ENCODE results near the gene KCNMA1. TPM values are rescaled to one million over a fixed set of nuclear protein-coding genes. Genes with fewer than 3 reads are reported as not detected.

KCNMA1 gene
- total RNA-seq, 1 experiment from 2014 or later, result not detected

DNA sequence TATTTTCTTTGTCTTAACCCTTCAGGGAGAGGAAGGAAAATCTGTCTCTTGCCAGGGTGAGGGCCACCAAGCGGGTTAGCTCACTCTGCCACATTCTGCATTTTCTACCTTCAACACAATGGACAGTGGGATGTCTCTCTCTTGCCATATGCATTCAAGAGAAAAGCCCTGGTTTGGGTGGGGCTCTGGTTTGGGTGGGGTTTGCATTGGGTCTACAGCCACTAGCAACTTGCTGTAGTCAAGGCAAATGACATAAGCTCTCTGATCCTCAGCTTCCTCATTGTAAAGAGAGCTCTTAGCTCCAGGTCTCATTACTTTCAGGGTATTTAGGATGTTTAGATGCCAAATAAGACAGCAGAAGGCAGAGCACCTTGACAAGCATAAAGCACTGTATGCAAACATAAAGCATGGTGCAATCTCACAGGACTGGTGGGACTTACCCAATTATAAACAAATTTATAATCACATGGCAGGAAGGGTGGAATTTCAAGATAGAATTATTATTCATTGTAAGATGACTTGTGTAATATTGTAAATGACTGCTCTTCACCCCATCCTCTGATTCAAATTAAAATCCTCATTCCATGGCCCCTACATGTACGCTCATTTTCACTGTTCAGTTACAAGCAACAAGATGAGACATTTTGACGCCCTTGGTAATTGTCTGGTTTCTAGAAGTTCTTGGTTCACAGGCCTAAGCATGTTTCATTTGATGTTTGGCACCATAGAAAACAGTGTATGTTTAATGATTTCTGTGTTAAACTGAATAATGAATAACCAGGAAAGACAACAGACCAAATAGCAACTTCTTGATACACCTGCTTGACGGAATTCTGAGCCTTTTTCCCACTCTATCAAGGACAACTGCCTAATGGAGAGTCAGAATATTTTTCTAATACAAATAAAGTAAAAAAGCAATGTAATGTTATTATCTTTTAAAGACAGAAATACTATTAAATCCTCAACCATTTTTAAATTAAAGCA is 258.9 kb downstream of the KCNMA1 start:
- DNase-seq (ENCODE audit: low read depth, low spot score), result no peak
- in situ Hi-C loops (cut with HindIII; ENCODE audit: low pct_unique_long_range_greater_than_20kb, low sequenced_read_pairs), result no loop called here

- no peak for DNase-seq (ENCODE audit: low read depth, low spot score)
- in situ Hi-C loops (cut with HindIII; ENCODE audit: low pct_unique_long_range_greater_than_20kb, low sequenced_read_pairs), result no loop called here
Observed at GRCh38 chr10:77377678-77378352, 259.8 kb downstream of the KCNMA1 start.

GRCh38 chr10:77377034-77377433 is 260.6 kb downstream of the KCNMA1 start:
- in situ Hi-C loops (cut with HindIII; ENCODE audit: low pct_unique_long_range_greater_than_20kb, low sequenced_read_pairs), result no loop called here
- DNase-seq (ENCODE audit: low read depth, low spot score), result no peak

GRCh38 chr10:77374189-77374656 is 263.4 kb downstream of the KCNMA1 start:
- no peak for DNase-seq (ENCODE audit: low read depth, low spot score)
- in situ Hi-C loops (cut with HindIII; ENCODE audit: low pct_unique_long_range_greater_than_20kb, low sequenced_read_pairs), result no loop called here

DNA sequence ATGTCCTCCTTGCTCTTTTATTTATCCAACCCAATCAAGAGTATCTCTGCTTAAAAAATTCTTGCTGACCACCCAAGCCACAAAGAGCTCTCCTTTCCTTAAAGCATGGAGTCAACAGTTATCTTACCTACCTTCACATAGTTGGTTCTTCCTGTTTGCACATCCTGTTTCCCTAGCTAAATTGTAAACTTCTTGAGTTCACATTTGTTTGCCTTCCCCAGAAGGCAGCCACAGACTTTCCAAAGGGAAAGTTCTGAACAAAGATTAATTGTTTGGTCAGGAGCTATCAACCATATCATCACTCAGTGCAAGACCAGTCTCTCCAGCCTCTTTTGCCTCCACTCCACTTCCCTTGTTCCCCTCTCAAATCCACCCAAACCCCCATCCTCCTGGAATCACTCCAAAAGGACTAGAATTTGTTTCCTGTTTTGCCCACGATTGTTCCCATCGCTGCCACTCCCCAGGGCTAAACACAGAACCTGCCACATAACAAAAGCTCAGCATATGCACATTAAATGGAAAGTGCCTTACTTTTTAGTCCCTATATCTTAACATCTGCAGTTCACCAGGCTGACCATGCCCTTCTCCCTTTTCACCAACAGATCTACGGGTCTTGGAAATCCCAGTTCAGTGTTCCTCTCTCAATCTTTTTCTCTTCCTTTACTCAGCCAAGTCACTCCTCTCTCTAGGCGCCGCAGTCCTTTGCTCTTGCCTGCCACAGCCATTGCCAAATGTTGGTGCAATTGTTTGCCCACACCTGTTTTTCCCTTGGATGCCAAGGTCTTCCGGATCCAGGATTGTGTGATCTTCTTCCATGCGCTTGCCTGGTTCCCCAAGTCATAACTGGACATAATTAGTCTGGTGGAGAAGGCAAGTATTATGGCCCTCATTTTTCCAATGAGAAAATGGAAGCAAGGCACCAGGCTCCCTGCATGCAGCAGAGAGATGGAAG is 265.5 kb downstream of the KCNMA1 start:
- in situ Hi-C loops (cut with HindIII; ENCODE audit: low pct_unique_long_range_greater_than_20kb, low sequenced_read_pairs), result no loop called here
- DNase-seq (ENCODE audit: low read depth, low spot score), result no peak

GRCh38 chr10:77371421-77371820 is 266.2 kb downstream of the KCNMA1 start:
- in situ Hi-C loops (cut with HindIII; ENCODE audit: low pct_unique_long_range_greater_than_20kb, low sequenced_read_pairs), result no loop called here
- DNase-seq (ENCODE audit: low read depth, low spot score), result no peak

GRCh38 chr10:77368006-77368405 is 269.6 kb downstream of the KCNMA1 start:
- in situ Hi-C loops (cut with HindIII; ENCODE audit: low pct_unique_long_range_greater_than_20kb, low sequenced_read_pairs), result no loop called here
- no peak for DNase-seq (ENCODE audit: low read depth, low spot score)

DNA sequence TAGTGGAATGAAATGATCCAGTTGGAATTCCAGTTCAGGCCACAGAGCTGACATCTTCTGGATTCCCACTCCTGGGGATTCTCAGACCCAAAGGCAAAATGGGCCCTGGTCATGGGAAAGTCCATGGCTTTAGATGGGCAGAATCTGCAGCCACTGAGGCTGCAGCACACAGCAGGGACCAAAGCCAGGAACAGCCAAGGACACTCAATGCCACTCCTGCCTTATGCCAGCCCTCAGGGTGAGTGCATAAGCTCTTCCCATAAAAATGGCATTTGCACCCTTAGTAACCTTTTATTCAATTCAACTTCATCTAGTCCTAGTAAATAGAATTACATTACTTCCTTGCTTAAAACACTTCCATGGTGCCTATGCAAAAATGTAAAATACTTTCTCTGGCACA is 274.4 kb downstream of the KCNMA1 start:
- in situ Hi-C loops (cut with HindIII; ENCODE audit: low pct_unique_long_range_greater_than_20kb, low sequenced_read_pairs), result no loop called here
- DNase-seq (ENCODE audit: low read depth, low spot score), result no peak

DNA sequence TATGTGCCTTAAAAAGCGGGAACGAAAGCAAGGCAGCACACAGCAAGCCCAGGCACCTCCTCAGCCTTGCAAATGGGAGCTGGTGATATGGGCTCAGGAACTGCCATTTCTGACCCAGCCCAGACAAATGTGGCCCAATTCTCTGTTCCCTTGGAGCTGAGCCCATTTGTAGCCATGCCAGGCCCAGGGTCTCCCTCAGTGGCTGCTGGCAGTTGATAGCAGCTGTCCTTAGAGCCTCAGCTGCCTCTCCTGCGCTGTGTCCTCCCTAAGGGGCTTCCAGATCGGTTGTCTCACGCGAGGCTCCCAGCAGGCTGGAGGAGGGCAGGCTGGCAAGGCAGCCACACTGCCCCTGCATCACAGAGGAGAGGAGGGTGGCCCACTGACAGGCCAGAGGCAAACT is 275.8 kb downstream of the KCNMA1 start:
- in situ Hi-C loops (cut with HindIII; ENCODE audit: low pct_unique_long_range_greater_than_20kb, low sequenced_read_pairs), result no loop called here
- no peak for DNase-seq (ENCODE audit: low read depth, low spot score)

DNA sequence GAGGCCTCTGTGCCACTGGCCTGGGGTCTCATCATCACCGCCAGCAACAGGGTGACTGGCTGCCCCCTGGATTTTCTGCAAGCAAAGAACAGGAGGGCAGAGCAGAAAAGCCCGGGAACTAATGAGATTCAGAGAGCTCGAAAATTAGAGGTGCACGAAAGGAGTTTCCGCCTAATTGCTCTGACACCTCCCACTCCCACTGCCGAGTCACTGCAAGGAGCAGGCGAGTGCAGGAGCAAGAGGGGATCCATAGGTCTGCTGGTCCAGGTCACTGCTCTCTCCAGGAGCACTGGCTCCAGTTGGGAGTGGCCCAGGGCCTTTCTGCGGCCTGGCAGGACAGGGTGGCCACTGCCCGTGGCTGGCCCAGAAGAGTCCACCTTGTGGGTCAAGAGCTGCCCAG is 276.2 kb downstream of the KCNMA1 start:
- in situ Hi-C loops (cut with HindIII; ENCODE audit: low pct_unique_long_range_greater_than_20kb, low sequenced_read_pairs), result no loop called here
- DNase-seq (ENCODE audit: low read depth, low spot score), result no peak

DNA sequence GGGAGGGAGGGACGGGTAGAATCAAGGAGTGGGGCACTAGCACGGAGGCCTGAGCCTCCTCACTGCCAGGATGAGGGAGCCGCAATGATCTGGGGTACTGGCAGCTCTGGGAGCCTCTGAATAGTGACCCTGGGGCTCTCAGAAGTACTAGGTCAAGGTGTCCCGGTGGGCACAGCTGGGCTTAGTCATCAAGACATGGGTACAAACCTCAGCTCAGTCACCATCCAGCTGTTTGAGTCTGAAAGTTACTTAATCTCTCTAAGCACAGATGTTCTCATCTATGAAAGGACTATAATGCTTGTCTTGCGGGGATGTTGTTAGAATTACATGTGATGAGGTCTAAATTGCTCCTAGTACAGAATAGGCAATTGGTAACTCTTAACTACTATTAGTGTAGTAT is 276.8 kb downstream of the KCNMA1 start:
- in situ Hi-C loops (cut with HindIII; ENCODE audit: low pct_unique_long_range_greater_than_20kb, low sequenced_read_pairs), result no loop called here
- DNase-seq (ENCODE audit: low read depth, low spot score), result no peak

- no peak for DNase-seq (ENCODE audit: low read depth, low spot score)
- in situ Hi-C loops (cut with HindIII; ENCODE audit: low pct_unique_long_range_greater_than_20kb, low sequenced_read_pairs), result no loop called here
Observed at GRCh38 chr10:77359950-77360520, 277.6 kb downstream of the KCNMA1 start.

DNA sequence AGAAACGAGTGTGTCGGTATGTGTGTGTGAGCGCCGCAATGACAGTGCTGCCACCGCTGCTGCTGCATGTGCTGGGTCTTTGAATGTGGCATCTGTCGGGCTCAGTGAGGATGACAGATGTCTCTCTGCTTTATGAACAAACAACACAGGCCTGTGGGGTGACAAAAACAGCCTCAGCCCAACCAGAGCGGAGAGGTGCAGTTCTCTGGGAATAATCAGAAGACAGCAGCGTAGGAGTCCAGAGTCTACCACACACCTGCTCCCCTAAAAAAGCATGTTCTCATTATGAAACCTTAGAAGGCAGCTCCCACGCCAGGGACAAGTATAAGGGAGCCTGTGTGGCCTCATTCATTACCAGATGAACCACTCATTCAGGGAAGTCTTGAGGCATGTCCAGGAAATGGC is 278.3 kb downstream of the KCNMA1 start:
- DNase-seq (ENCODE audit: low read depth, low spot score), result no peak
- in situ Hi-C loops (cut with HindIII; ENCODE audit: low pct_unique_long_range_greater_than_20kb, low sequenced_read_pairs), result no loop called here

DNA sequence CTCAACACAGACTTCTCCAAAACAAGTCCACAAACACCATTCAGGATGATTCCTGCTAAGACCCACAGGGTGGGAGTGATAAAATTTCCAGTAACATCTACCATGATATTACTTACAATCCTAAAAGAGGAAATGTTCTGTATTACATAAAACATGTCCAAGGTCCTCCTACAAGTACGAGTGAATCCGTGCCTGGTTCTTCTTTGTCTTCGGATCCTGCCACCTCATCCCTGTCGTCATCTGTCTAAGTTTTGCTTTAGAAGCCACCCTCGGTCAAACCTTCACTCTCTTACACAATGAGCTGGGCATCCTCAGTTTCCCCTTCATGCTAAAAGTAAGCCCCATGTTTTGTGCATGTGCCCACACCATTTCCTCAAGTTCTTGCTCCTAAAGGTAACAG is 279.0 kb downstream of the KCNMA1 start:
- in situ Hi-C loops (cut with HindIII; ENCODE audit: low pct_unique_long_range_greater_than_20kb, low sequenced_read_pairs), result no loop called here
- no peak for DNase-seq (ENCODE audit: low read depth, low spot score)

DNA sequence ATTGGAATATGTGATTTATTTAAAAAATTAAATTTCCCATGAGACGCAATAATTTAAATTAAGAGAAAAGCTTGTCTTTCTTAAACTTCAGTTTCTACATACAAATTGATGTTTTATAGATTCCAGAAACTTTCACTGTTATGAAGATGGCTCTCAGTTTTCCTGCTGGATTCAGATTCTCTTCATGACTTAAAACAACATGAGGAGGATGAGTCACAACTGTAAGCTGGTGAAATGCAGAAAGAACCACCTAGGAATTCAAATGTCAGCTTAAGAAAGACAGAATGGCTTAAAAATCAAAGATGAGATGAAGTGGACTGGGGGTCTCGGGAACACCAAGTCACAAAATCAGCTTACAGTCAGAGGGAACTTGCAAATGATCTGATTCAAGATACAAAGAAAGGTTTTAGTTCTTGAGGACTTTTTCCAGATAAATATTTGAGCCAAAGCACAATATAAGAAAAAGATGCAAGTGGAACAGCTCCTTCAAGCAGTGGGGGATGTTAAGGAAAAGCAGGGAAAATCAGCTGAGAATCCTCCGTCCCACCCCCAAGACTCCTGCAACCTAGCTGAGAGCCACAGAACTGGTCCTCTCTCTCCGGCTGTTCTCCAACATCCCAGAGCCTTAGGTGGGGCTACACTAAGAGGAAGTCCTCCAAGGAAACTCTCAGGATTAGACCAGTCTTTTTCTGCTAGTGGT is 279.8 kb downstream of the KCNMA1 start:
- in situ Hi-C loops (cut with HindIII; ENCODE audit: low pct_unique_long_range_greater_than_20kb, low sequenced_read_pairs), result no loop called here
- no peak for DNase-seq (ENCODE audit: low read depth, low spot score)

DNA sequence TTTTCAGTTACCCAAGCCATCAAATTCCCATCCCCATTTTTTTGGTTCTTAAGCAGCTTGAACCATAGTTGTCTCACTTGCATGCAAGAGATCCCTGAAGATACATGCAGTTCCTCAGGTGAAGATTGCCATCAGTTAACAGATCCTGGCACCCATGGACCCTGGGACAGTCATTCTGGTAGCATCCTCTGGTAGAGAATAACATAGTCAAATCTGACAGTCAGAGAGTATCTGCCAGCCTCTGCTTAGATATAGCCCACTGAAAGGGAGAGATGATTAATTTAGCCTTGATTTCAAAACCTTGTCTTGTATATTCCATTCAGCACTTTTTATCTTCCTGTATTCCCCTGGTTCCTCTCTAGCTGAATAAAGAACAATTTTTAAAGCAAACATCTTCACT is 280.4 kb downstream of the KCNMA1 start:
- DNase-seq (ENCODE audit: low read depth, low spot score), result no peak
- in situ Hi-C loops (cut with HindIII; ENCODE audit: low pct_unique_long_range_greater_than_20kb, low sequenced_read_pairs), result no loop called here

DNA sequence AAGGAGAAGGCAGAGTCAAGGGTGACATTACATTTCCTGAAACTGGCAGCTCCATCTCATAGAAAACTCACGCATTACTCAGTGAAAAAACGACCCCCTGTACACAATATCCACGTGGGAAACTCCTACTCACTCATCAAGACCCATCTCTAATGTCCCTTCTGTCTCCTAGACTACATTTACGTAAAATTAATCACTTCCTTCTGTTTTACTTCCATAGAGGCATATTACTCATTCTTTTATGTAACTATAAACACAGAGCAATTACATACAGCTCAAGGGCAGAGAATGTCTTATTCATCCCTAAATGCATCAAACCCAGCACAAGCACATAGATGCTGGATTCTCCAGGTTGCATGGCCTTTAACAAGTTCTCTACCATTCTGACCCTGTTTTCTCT is 281.8 kb downstream of the KCNMA1 start:
- in situ Hi-C loops (cut with HindIII; ENCODE audit: low pct_unique_long_range_greater_than_20kb, low sequenced_read_pairs), result no loop called here
- no peak for DNase-seq (ENCODE audit: low read depth, low spot score)
